ENCODE results near the gene RYR2.
A peak's percentile ranks its signal among the peaks of the same experiment; 100 is the strongest.

Gene RYR2

GRCh38 chr1:237553078-237553477 lies 511.1 kb downstream of the RYR2 start:
- no peaks in the 10 kb centered on the region for H3K36me3 ChIP-seq (ENCODE audit: control insufficient read depth, insufficient read depth, low read length)
- H3K9me3 ChIP-seq (ENCODE audit: control insufficient read depth, low read length): no peaks in the 10 kb centered on the region
- no peak overlapping the region for H3K27ac ChIP-seq
- H3K4me3 ChIP-seq (ENCODE audit: low read depth, low read length): no peak overlapping the region
- H3K4me2 ChIP-seq (ENCODE audit: low read length): no peak overlapping the region
- no peak for TF ChIP-seq CTCF (IDR thresholded peaks at IDR 0.05)
- H3K4me1 ChIP-seq: no peaks in the 10 kb centered on the region
- H3K27me3 ChIP-seq (ENCODE audit: control insufficient read depth, insufficient read depth, low read length): no peaks in the 10 kb centered on the region
- H3K79me2 ChIP-seq: no peaks in the 10 kb centered on the region
- H3K9ac ChIP-seq: no peak overlapping the region
- no peak overlapping the region for H2AFZ ChIP-seq

- H3K36me3 ChIP-seq (ENCODE audit: control insufficient read depth, insufficient read depth, low read length): no peaks in the 10 kb centered on the region
- no peaks in the 10 kb centered on the region for H3K27me3 ChIP-seq (ENCODE audit: control insufficient read depth, insufficient read depth, low read length)
- H2AFZ ChIP-seq: no peak overlapping the region
- H3K4me3 ChIP-seq (ENCODE audit: low read depth, low read length): no peak overlapping the region
- H3K79me2 ChIP-seq: no peaks in the 10 kb centered on the region
- H3K27ac ChIP-seq: no peak overlapping the region
- TF ChIP-seq CTCF (IDR thresholded peaks at IDR 0.05): no peak
- H3K4me2 ChIP-seq (ENCODE audit: low read length): no peak overlapping the region
- H3K9ac ChIP-seq: no peak overlapping the region
- no peaks in the 10 kb centered on the region for H3K4me1 ChIP-seq
- H3K9me3 ChIP-seq (ENCODE audit: control insufficient read depth, low read length): no peaks in the 10 kb centered on the region
Measured at GRCh38 chr1:237556911-237557310, 514.9 kb downstream of the RYR2 start.

GRCh38 chr1:237562242-237562823 lies 520.3 kb downstream of the RYR2 start:
- Histone ChIP-seq H3K4me3 (ENCODE audit: low read depth, low read length) (no peak overlapping the region), H3K9ac (no peak overlapping the region), H3K79me2 (no peaks in the 10 kb centered on the region), H3K36me3 (ENCODE audit: control insufficient read depth, insufficient read depth, low read length) (no peaks in the 10 kb centered on the region), H3K9me3 (ENCODE audit: control insufficient read depth, low read length) (no peaks in the 10 kb centered on the region), H3K27ac (no peak overlapping the region), H3K4me1 (no peaks in the 10 kb centered on the region), H3K27me3 (ENCODE audit: control insufficient read depth, insufficient read depth, low read length) (no peaks in the 10 kb centered on the region), H2AFZ (no peak overlapping the region), H3K4me2 (ENCODE audit: low read length) (no peak overlapping the region)
- TF ChIP-seq CTCF (IDR thresholded peaks at IDR 0.05): peak; percentile 28

GRCh38 chr1:237565236-237565635 lies 523.3 kb downstream of the RYR2 start:
- Histone ChIP-seq H3K27ac (no peak overlapping the region), H3K9me3 (ENCODE audit: control insufficient read depth, low read length) (no peaks in the 10 kb centered on the region), H3K9ac (no peak overlapping the region), H3K36me3 (ENCODE audit: control insufficient read depth, insufficient read depth, low read length) (no peaks in the 10 kb centered on the region), H3K79me2 (no peaks in the 10 kb centered on the region), H2AFZ (no peak overlapping the region), H3K4me2 (ENCODE audit: low read length) (no peak overlapping the region), H3K27me3 (ENCODE audit: control insufficient read depth, insufficient read depth, low read length) (no peaks in the 10 kb centered on the region), H3K4me1 (no peaks in the 10 kb centered on the region), H3K4me3 (ENCODE audit: low read depth, low read length) (no peak overlapping the region)
- no peak for TF ChIP-seq CTCF (IDR thresholded peaks at IDR 0.05)

- TF ChIP-seq CTCF (IDR thresholded peaks at IDR 0.05): no peak
- no peaks in the 10 kb centered on the region for H3K79me2 ChIP-seq
- H3K4me3 ChIP-seq (ENCODE audit: low read depth, low read length): no peak overlapping the region
- no peak overlapping the region for H3K4me2 ChIP-seq (ENCODE audit: low read length)
- no peaks in the 10 kb centered on the region for H3K36me3 ChIP-seq (ENCODE audit: control insufficient read depth, insufficient read depth, low read length)
- no peak overlapping the region for H3K9ac ChIP-seq
- H3K27me3 ChIP-seq (ENCODE audit: control insufficient read depth, insufficient read depth, low read length): no peaks in the 10 kb centered on the region
- H3K4me1 ChIP-seq: no peaks in the 10 kb centered on the region
- no peak overlapping the region for H3K27ac ChIP-seq
- no peaks in the 10 kb centered on the region for H3K9me3 ChIP-seq (ENCODE audit: control insufficient read depth, low read length)
- no peak overlapping the region for H2AFZ ChIP-seq
Measured at GRCh38 chr1:237566581-237566980, 524.6 kb downstream of the RYR2 start.
